SU-DHL-6 (cell line): ENCODE results near the gene ZNF831.

Experiments
- H2AFZ ChIP-seq: fragments of 200-600 bp; sonication (generic); 2 replicates; pipeline ENCODE4 v1.6.1; 2014; ENCODE audit warnings: low read depth, mild to moderate bottlenecking, moderate library complexity, mixed read lengths, antibody characterized with exemption, low read length; ENCODE audit not compliant: severe bottlenecking
- H3F3A ChIP-seq: fragments of 200-600 bp; shearing (Covaris generic); 2 replicates; pipeline ENCODE4 v1.6.0; 2016; ENCODE audit warnings: antibody characterized with exemption, mild to moderate bottlenecking; ENCODE audit not compliant: insufficient read depth
- H3K27ac ChIP-seq: fragments of 200-600 bp; sonication (generic); 2 replicates; pipeline ENCODE4 v1.5.1; 2016; ENCODE audit warnings: low read depth, mild to moderate bottlenecking, low read length, moderate library complexity, mixed read lengths
- H3K27me3 ChIP-seq: fragments of 200-600 bp; sonication (generic), shearing (Covaris generic); 2 replicates; pipeline ENCODE4 v1.6.0; 2014; ENCODE audit warnings: mild to moderate bottlenecking, low read length
- H3K36me3 ChIP-seq: fragments of 200-600 bp; sonication (generic); 2 replicates; pipeline ENCODE4 v1.6.1; 2014; ENCODE audit warnings: mild to moderate bottlenecking, low read length, mixed read lengths
- H3K4me2 ChIP-seq: fragments of 300-600, 200-600 bp; shearing (Covaris generic), sonication (generic); 2 replicates; pipeline ENCODE4 v1.6.0; 2014; ENCODE audit warnings: low read length, low read depth, mild to moderate bottlenecking; ENCODE audit not compliant: poor library complexity, severe bottlenecking
- H3K4me3 ChIP-seq: fragments of 200-600 bp; sonication (generic); 2 replicates; pipeline ENCODE4 v1.5.1; 2014; ENCODE audit warnings: antibody characterized with exemption, low read length, mild to moderate bottlenecking, mixed read lengths; ENCODE audit not compliant: insufficient read depth, poor library complexity, severe bottlenecking
- H3K79me2 ChIP-seq: fragments of 200-600 bp; sonication (generic); 2 replicates; pipeline ENCODE4 v1.6.1; 2014; ENCODE audit warnings: mild to moderate bottlenecking, low read length, moderate library complexity; ENCODE audit not compliant: insufficient read depth
- H3K9ac ChIP-seq: fragments of 200-600 bp; sonication (generic); 2 replicates; pipeline ENCODE4 v1.7.0; 2014; ENCODE audit warnings: mild to moderate bottlenecking, low read length
- H3K9me2 ChIP-seq: fragments of 200-600 bp; sonication (generic); replicated peaks from 2 replicates; pipeline ENCODE4 v1.6.1; 2014; ENCODE audit warnings: low read length; ENCODE audit not compliant: insufficient read depth
- H3K9me3 ChIP-seq: fragments of 200-600 bp; sonication (generic); 2 replicates; pipeline ENCODE4 v1.6.1; 2014; ENCODE audit warnings: low read length, mixed read lengths; ENCODE audit not compliant: insufficient read depth
- H4K20me1 ChIP-seq: fragments of 200-600 bp; sonication (generic); 2 replicates; pipeline ENCODE4 v1.6.1; 2014; ENCODE audit warnings: low read depth, mild to moderate bottlenecking, antibody characterized with exemption, low read length, moderate library complexity, mixed read lengths
- CTCF ChIP-seq: fragments of 200-600 bp; sonication (generic); IDR thresholded peaks from one replicate; pipeline ENCODE4 v1.5.1; 2017; ENCODE audit warnings: antibody characterized with exemption, mild to moderate bottlenecking, low read length, moderate library complexity; ENCODE audit not compliant: insufficient read depth, poor library complexity, severe bottlenecking
- EZH2phosphoT487 ChIP-seq: fragments of 200-600 bp; sonication (generic), shearing (Covaris generic); conservative IDR thresholded peaks from 2 replicates; pipeline ENCODE4 v1.6.1; 2018; ENCODE audit warnings: mild to moderate bottlenecking, antibody characterized with exemption, low read length, moderate library complexity, mixed read lengths

The ZNF831 gene

GRCh38 chr20:59232618-59233017, 69.0 kb downstream of the ZNF831 start:
- H3K9me2 ChIP-seq: no peaks in the 10 kb centered on the region
- TF ChIP-seq EZH2phosphoT487 (no peak), CTCF (no peak)
- H3K9me3 ChIP-seq: no peaks in the 10 kb centered on the region
- H3K36me3 ChIP-seq: no peaks in the 10 kb centered on the region
- H3K27me3 ChIP-seq: no peaks in the 10 kb centered on the region
- no peak overlapping the region for H3K27ac ChIP-seq
- H2AFZ ChIP-seq: no peak overlapping the region
- H3K4me3 ChIP-seq: no peak overlapping the region
- H3F3A ChIP-seq: no peaks in the 10 kb centered on the region
- no peak overlapping the region for H3K9ac ChIP-seq
- no peak overlapping the region for H3K4me2 ChIP-seq
- no peaks in the 10 kb centered on the region for H3K79me2 ChIP-seq
- no peaks in the 10 kb centered on the region for H4K20me1 ChIP-seq

- Histone ChIP-seq H4K20me1 (no peaks in the 10 kb centered on the region), H3K9me3 (no peaks in the 10 kb centered on the region), H3K4me2 (no peak overlapping the region), H3K4me3 (no peak overlapping the region), H3K27me3 (no peaks in the 10 kb centered on the region), H3K9me2 (no peaks in the 10 kb centered on the region), H3K36me3 (no peaks in the 10 kb centered on the region), H3K79me2 (no peaks in the 10 kb centered on the region), H2AFZ (no peak overlapping the region), H3K27ac (no peak overlapping the region), H3K9ac (no peak overlapping the region), H3F3A (no peaks in the 10 kb centered on the region)
- TF ChIP-seq CTCF (no peak), EZH2phosphoT487 (no peak)
These were observed 71.6 kb downstream of the ZNF831 start for GRCh38 chr20:59235226-59235625.

- no peak for TF ChIP-seq EZH2phosphoT487
- no peak for TF ChIP-seq CTCF
- no peaks in the 10 kb centered on the region for H3K27me3 ChIP-seq
These were observed 76.4 kb downstream of the ZNF831 start for GRCh38 chr20:59240006-59240405.

More at GRCh38 chr20:59240006-59240405, 76.4 kb downstream of the ZNF831 start:
- no peaks in the 10 kb centered on the region for H3K79me2 ChIP-seq
- H3K4me2 ChIP-seq: no peak overlapping the region
- no peak overlapping the region for H2AFZ ChIP-seq
- H3K4me3 ChIP-seq: no peak overlapping the region
- H3F3A ChIP-seq: no peaks in the 10 kb centered on the region
- no peak overlapping the region for H3K27ac ChIP-seq
- no peaks in the 10 kb centered on the region for H3K36me3 ChIP-seq
- no peak overlapping the region for H3K9ac ChIP-seq
- no peaks in the 10 kb centered on the region for H3K9me2 ChIP-seq
- H4K20me1 ChIP-seq: no peaks in the 10 kb centered on the region
- no peaks in the 10 kb centered on the region for H3K9me3 ChIP-seq
